Activated B cell treated with CpG ODN at 0.5 μM for 24 hours (primary cell): Measurements from ENCODE around the gene CFAP100. TPM values are rescaled to one million over a fixed set of nuclear protein-coding genes. Genes with fewer than 3 reads are reported as not detected.

ENCODE experiments used
- ATAC-seq: fragments of 200-7000 bp; cut with Tn5 transposase; one replicate; pipeline ENCODE4 v1.10.0; 2021; ENCODE audit warnings: low read depth, mild to moderate bottlenecking, moderate library complexity
- CTCF ChIA-PET: fragments of 350-600 bp; sonication (Branson Sonifier 250); formaldehyde crosslinking; loops from one replicate; lab custom pipeline; 2021; ENCODE audit warnings: antibody characterized with exemption; lab: Charles Lee
- POLR2A ChIA-PET: fragments of 350-600 bp; sonication (Branson Sonifier 250); formaldehyde crosslinking; loops from one replicate; lab custom pipeline; 2021; ENCODE audit warnings: antibody characterized with exemption; lab: Charles Lee
- DNase-seq: peaks from one replicate; pipeline ENCODE4 v3.0.0; 2022
- H3K27ac Mint-ChIP-seq: one replicate; pipeline ENCODE4 v1.8.0; 2020; ENCODE audit warnings: mixed read lengths
- H3K27me3 Mint-ChIP-seq: one replicate; pipeline ENCODE4 v1.8.0; 2021; ENCODE audit warnings: mixed read lengths
- H3K36me3 Mint-ChIP-seq: one replicate; pipeline ENCODE4 v1.8.0; 2021; ENCODE audit warnings: low read depth, mixed read lengths
- H3K4me1 Mint-ChIP-seq: one replicate; pipeline ENCODE4 v1.8.0; 2021; ENCODE audit warnings: mixed read lengths
- H3K4me3 Mint-ChIP-seq: one replicate; pipeline ENCODE4 v1.8.0; 2020; ENCODE audit warnings: mild to moderate bottlenecking, mixed read lengths
- H3K9me3 Mint-ChIP-seq: one replicate; pipeline ENCODE4 v1.8.0; 2020; ENCODE audit warnings: mixed read lengths
- intact Hi-C: fragments of 100-400 bp; cut with micrococcal nuclease; formaldehyde crosslinking; loops from one replicate; pipeline ENCODE4 v1.15.1; 2024
- total RNA-seq: library from RNA; stranded (reverse); gene quantifications from 2 replicates; pipeline ENCODE4 v1.2.3, GENCODE V29; 2022
- TF ChIP-seq, protein P1 (sequence below): fragments of 200-600 bp; IDR thresholded peaks from one replicate; pipeline ENCODE4 v1.8.0; 2022; ENCODE audit warnings: antibody characterized with exemption, mild to moderate bottlenecking

The CFAP100 gene
- total RNA-seq, 1 donor from 2014 or later = not detected

DNA sequence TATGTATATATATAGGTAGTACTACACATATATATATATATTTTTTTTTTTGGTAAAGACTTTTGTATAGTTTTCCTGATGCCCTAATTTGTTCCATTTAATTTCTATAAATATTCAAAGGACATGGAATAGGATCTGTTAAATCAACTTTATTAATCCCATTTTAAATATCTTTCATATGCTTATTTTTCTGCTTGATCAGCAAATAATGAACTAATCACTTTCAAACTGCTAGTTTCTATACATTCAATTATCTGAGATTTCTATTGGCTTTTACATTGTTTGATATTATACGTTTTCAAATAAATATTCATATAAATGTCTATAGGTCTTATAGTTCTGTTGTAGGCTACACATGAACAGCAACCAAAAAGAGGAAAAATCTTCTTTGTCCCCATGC, 59.3 kb downstream of the CFAP100 start:
- no peaks in the 10 kb centered on the region for H3K4me1 Mint-ChIP-seq
- peaks cover 74% of the 10 kb centered on the region for H3K36me3 Mint-ChIP-seq
- H3K27ac Mint-ChIP-seq = no peak overlapping the region
- intact Hi-C loops = no loop called here
- CTCF ChIA-PET = no interaction called here
- TF ChIP-seq, protein P1, sequence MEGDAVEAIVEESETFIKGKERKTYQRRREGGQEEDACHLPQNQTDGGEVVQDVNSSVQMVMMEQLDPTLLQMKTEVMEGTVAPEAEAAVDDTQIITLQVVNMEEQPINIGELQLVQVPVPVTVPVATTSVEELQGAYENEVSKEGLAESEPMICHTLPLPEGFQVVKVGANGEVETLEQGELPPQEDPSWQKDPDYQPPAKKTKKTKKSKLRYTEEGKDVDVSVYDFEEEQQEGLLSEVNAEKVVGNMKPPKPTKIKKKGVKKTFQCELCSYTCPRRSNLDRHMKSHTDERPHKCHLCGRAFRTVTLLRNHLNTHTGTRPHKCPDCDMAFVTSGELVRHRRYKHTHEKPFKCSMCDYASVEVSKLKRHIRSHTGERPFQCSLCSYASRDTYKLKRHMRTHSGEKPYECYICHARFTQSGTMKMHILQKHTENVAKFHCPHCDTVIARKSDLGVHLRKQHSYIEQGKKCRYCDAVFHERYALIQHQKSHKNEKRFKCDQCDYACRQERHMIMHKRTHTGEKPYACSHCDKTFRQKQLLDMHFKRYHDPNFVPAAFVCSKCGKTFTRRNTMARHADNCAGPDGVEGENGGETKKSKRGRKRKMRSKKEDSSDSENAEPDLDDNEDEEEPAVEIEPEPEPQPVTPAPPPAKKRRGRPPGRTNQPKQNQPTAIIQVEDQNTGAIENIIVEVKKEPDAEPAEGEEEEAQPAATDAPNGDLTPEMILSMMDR = no peak
- no peak overlapping the region for H3K4me3 Mint-ChIP-seq
- no peaks in the 10 kb centered on the region for H3K9me3 Mint-ChIP-seq
- DNase-seq (no peak), ATAC-seq (no peak)
- POLR2A ChIA-PET = no interaction called here
- H3K27me3 Mint-ChIP-seq = no peaks in the 10 kb centered on the region

DNA sequence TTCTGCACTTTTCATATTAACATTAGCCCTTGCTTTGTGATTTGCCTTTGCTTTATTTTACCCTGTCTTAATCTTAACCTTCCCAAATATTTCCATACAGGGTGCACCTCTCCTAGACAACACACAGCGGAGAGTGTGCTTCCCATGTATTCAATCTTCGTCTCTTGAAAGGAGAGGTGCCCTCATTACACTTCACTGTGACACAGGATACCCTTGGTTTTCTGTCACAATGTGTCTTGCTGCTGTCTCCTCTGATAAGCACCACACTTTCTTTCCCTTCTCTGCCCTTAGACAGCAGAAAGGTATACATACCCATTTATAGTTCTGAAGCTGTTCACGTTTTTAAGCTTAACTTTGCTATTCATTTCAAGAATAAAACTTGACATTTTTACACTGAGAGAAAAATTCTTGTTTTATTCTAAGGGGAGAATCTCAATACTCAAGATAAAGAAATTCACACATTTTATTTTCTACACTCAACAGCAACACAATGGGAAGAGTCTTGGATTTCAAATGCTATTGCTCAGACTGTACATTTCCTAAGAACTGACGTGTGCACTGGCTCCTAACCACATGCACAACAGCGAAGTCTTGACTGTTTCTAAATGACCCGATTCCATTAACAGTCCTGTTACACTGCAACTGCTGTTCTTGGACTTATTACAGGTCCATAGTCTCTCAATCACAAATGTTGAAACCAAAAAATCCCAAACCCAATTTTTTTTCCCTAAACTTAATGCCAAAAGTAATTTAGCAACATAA, 59.9 kb downstream of the CFAP100 start:
- ATAC-seq = no peak
- Mint-ChIP-seq H3K36me3 (peaks cover 75% of the 10 kb centered on the region), H3K4me3 (no peak overlapping the region), H3K27me3 (no peaks in the 10 kb centered on the region), H3K9me3 (no peaks in the 10 kb centered on the region), H3K27ac (no peak overlapping the region), H3K4me1 (no peaks in the 10 kb centered on the region)
- intact Hi-C loops = no loop called here
- ChIA-PET POLR2A (no interaction called here), CTCF (no interaction called here)
- DNase-seq = no peak
- TF ChIP-seq, protein P1 = no peak

DNA sequence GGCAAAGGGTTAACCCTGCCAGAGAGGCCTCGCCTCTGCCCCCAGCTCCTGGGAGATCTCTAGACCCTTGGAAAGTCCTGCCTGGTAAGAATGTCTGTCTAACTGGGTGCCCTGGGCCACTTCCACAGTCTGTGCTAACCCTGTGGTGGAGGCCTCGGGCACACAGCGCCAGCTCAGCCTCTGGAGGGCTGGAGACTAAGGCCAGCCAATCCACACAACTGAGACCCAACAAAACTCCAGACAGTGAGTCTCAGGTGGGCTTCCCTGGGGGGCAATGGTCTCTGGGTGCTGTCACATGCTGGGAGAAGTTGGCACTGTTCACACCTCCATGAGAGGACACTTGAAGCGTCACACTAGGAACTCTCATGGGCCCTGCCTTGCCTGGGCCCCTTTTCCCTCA, 61.5 kb downstream of the CFAP100 start:
- no peak for DNase-seq
- POLR2A ChIA-PET = no interaction called here
- CTCF ChIA-PET = no interaction called here

DNA sequence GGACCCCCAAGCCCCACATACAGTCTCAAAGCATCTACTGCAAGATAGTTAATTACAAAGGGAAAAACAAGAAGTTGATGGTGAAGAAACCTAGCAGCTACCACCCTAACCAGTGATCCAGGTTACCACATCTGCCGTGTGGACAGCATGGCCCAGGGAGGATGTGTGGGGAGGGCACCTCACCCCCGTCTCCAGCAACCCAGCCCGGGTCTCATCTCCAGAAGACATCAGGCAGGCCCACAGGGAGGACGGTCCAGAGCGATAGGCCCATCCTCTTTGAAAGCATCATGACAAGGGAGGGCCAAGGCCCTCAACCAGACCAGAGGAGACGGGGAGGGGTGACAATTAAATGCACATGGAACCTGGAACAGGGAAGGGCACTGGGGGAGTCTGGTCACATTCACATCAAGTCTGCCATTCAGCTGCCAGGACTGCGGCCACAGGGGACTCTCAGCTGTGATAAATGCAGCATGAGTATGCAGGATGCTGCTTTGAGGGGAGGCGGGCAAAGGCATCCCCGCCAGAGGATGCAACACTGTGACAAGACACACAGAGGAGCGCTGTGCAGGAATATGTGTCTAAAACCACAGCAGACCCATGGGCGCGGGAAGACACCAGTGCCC, 62.2 kb downstream of the CFAP100 start:
- Mint-ChIP-seq H3K27ac (no peak overlapping the region), H3K9me3 (no peaks in the 10 kb centered on the region), H3K27me3 (no peaks in the 10 kb centered on the region), H3K36me3 (peaks cover 76% of the 10 kb centered on the region), H3K4me1 (no peaks in the 10 kb centered on the region), H3K4me3 (no peak overlapping the region)
- ATAC-seq (no peak), DNase-seq (no peak)
- intact Hi-C loops = no loop called here
- POLR2A ChIA-PET = no interaction called here
- TF ChIP-seq, protein P1 = no peak
- CTCF ChIA-PET = no interaction called here

More for the DNA sequence above, 61.5 kb downstream of the CFAP100 start:
- TF ChIP-seq, protein P1 = no peak
- ATAC-seq = no peak
- H3K4me3 Mint-ChIP-seq = no peak overlapping the region
- H3K9me3 Mint-ChIP-seq = no peaks in the 10 kb centered on the region
- H3K27me3 Mint-ChIP-seq = no peaks in the 10 kb centered on the region
- peaks cover 76% of the 10 kb centered on the region for H3K36me3 Mint-ChIP-seq
- no peak overlapping the region for H3K27ac Mint-ChIP-seq
- intact Hi-C loops = no loop called here
- H3K4me1 Mint-ChIP-seq = no peaks in the 10 kb centered on the region

DNA sequence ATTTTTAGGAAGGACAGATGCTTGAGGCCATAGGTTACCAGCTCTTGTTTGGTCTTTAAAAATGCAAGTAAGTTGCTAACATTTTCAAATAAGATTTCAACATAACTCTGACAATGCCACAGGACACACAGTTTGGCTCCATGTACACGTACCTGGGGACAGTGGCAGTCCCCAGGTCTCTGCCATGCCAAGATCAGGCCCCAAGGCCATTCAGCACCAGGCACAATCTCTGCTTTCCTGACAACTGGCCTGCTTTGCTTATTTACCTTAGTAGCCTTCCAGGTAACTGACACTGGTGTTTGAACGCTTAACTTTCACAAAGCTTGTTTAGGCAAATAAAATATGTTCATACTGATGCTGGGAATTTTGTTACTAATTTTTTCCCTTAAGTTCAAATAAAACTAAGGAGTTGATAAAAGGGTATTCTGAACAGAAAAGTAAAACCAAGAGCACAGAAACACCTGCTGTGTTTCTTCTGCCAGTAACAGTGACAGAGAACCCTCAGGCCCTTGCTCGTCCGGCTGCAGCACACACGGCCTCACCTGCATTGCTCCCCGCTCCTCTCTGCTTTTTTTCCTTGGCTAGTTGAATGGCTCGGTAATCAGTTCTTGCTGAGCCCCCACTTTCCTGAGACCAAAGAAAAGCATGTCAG, 64.5 kb downstream of the CFAP100 start:
- Mint-ChIP-seq H3K4me1 (no peaks in the 10 kb centered on the region), H3K27ac (no peak overlapping the region), H3K27me3 (no peaks in the 10 kb centered on the region), H3K9me3 (no peaks in the 10 kb centered on the region), H3K36me3 (peaks cover 86% of the 10 kb centered on the region), H3K4me3 (no peak overlapping the region)
- DNase-seq (no peak), ATAC-seq (no peak)
- CTCF ChIA-PET = no interaction called here
- intact Hi-C loops = no loop called here
- TF ChIP-seq, protein P1 = no peak
- POLR2A ChIA-PET = no interaction called here
